ENCODE results near the gene ZFAND2A.

DNA sequence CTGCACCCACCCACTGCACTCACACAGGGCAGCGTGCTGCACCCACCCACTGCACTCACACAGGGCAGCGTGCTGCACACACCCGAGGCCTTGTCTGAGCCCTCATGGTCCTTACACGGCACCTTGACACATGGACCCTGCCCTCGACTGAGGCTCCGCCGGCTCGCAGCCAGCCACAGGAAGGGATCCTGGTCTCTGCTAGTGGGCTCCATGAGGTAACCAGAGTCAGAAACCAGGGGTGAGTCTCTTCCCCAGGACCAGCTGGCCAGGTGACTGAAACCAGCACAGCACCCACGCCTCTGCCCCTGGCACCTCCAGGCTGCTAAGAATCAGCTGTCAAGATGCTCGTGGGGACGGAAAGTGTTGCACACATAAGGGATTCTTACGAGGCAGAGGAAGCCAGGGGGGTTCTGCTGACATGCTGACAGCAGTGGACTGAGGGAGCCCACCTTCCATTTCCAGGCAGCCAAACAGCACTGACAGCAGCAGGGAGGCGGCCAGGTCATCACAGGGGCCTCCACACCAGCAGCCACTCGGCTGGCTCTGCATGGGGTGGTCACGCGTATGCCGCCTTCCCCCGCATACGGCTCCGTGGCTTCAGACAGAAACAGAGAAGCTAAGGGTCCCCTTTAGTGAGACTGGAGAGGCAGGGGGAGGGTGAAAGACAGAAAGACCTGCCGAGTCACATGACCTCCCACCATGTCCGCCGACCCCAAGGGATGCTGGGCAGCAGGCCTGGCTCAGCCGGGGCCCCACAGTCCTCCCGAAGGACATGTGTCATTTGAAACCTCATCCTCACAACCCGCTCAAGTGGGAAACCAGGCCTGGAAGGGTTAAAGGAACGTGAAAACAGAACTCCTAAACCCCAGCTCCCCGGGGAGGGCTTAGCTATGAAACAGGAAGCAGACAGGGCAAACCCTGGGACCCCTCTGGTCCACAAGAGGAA, 37.8 kb downstream of the ZFAND2A start:
- TF ChIP-seq ARNTL (CRISPR knock-in tag; IDR thresholded peaks at IDR 0.05; ENCODE audit: borderline replicate concordance, low read depth) (no peak), ZNF70 (CRISPR knock-in tag; IDR thresholded peaks at IDR 0.05) (no peak), CSDC2 (CRISPR knock-in tag; IDR thresholded peaks at IDR 0.05) (no peak), OSR1 (CRISPR knock-in tag; IDR thresholded peaks at IDR 0.05) (no peak), ZNF565 (CRISPR knock-in tag; conservative IDR thresholded peaks at IDR 0.05; ENCODE audit: low read depth) (no peak), ZC3H10 (CRISPR knock-in tag; IDR thresholded peaks at IDR 0.05) (no peak), PPARA (CRISPR knock-in tag; IDR thresholded peaks at IDR 0.05; ENCODE audit: borderline replicate concordance) (no peak), SNAI2 (CRISPR knock-in tag; IDR thresholded peaks at IDR 0.05) (no peak), ESRRG (CRISPR knock-in tag; IDR thresholded peaks at IDR 0.05) (no peak), ZFP3 (CRISPR knock-in tag; IDR thresholded peaks at IDR 0.05) (no peak)
- TF ChIP-seq, protein P1, sequence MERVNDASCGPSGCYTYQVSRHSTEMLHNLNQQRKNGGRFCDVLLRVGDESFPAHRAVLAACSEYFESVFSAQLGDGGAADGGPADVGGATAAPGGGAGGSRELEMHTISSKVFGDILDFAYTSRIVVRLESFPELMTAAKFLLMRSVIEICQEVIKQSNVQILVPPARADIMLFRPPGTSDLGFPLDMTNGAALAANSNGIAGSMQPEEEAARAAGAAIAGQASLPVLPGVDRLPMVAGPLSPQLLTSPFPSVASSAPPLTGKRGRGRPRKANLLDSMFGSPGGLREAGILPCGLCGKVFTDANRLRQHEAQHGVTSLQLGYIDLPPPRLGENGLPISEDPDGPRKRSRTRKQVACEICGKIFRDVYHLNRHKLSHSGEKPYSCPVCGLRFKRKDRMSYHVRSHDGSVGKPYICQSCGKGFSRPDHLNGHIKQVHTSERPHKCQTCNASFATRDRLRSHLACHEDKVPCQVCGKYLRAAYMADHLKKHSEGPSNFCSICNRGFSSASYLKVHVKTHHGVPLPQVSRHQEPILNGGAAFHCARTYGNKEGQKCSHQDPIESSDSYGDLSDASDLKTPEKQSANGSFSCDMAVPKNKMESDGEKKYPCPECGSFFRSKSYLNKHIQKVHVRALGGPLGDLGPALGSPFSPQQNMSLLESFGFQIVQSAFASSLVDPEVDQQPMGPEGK (CRISPR knock-in tag; IDR thresholded peaks at IDR 0.05; ENCODE audit: borderline replicate concordance) = no peak
- TF ChIP-seq, protein P2, sequence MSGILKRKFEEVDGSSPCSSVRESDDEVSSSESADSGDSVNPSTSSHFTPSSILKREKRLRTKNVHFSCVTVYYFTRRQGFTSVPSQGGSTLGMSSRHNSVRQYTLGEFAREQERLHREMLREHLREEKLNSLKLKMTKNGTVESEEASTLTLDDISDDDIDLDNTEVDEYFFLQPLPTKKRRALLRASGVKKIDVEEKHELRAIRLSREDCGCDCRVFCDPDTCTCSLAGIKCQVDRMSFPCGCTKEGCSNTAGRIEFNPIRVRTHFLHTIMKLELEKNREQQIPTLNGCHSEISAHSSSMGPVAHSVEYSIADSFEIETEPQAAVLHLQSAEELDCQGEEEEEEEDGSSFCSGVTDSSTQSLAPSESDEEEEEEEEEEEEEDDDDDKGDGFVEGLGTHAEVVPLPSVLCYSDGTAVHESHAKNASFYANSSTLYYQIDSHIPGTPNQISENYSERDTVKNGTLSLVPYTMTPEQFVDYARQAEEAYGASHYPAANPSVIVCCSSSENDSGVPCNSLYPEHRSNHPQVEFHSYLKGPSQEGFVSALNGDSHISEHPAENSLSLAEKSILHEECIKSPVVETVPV (CRISPR knock-in tag; IDR thresholded peaks at IDR 0.05) = no peak
